Upper lobe of left lung (tissue), 6 donors: Measurements from ENCODE around the gene ASB1. TPM values are rescaled to one million over a fixed set of nuclear protein-coding genes. Genes with fewer than 3 reads are reported as not detected.

Experiments
- ATAC-seq, 2 donors: fragments of 200-7000 bp; cut with Tn5 transposase; one replicate each; pipeline ENCODE4 v1.9.1; 2022; ENCODE audit warnings: mild to moderate bottlenecking in 2 of 2, moderate library complexity in 2 of 2; ENCODE audit not compliant: low FRiP score in 2 of 2
- DNase-seq, 2 donors: peaks; one replicate each; pipeline ENCODE4 v3.0.0-alpha.2; 2019 to 2020
- H3K27ac ChIP-seq, 4 donors: fragments of 200-600 bp; sonication (generic); one replicate each; pipeline ENCODE4 v1.5.1; 2016 to 2019
- H3K27me3 ChIP-seq, 4 donors: fragments of 200-600 bp; sonication (generic); one replicate each; pipeline ENCODE4 v1.5.1; 2017 to 2019
- H3K36me3 ChIP-seq, 4 donors: fragments of 200-600 bp; sonication (generic); one replicate each; pipeline ENCODE4 v1.5.1; 2016 to 2019
- H3K4me1 ChIP-seq, 4 donors: fragments of 200-600 bp; sonication (generic); one replicate each; pipeline ENCODE4 v1.5.1; 2018 to 2019
- H3K4me3 ChIP-seq, 4 donors: fragments of 200-600 bp; sonication (generic); one replicate each; pipeline ENCODE4 v1.5.1; 2017 to 2019; ENCODE audit warnings: mild to moderate bottlenecking in 2 of 4, moderate library complexity in 1 of 4
- H3K9me3 ChIP-seq, 4 donors: fragments of 200-600 bp; sonication (generic); one replicate each; pipeline ENCODE4 v1.5.1; 2018 to 2019
- CTCF ChIP-seq, 6 experiments: fragments of 450-650 bp in 4 of 6; fragments of 200-600 bp in 2 of 6; sonication (generic) in 2 of 6; IDR thresholded peaks; one replicate each; pipeline ENCODE4 v1.5.1; 2016 to 2019; ENCODE audit warnings: antibody characterized with exemption in 6 of 6
- EP300 ChIP-seq, 4 donors: sonication (generic); formaldehyde crosslinking; IDR thresholded peaks; one replicate each; pipeline ENCODE4 v1.5.1; 2017; ENCODE audit warnings: antibody characterized with exemption in 4 of 4, control low read depth in 2 of 4
- POLR2A ChIP-seq, 4 donors: fragments of 450-650 bp; IDR thresholded peaks; one replicate each; pipeline ENCODE4 v1.5.1; 2016 to 2017; ENCODE audit warnings: antibody characterized with exemption in 4 of 4, mild to moderate bottlenecking in 2 of 4
- POLR2AphosphoS5 ChIP-seq, 2 donors: sonication (generic); formaldehyde crosslinking; IDR thresholded peaks; one replicate each; pipeline ENCODE4 v1.5.1; 2017; ENCODE audit warnings: antibody characterized with exemption in 2 of 2
- WGBS, 2 donors: methylation state at CpG; one replicate each; pipeline ENCODE4 v1.1.5; 2017 to 2018; 5-methylcytosine and 5-hydroxymethylcytosine counted together
- total RNA-seq, 6 donors: library from RNA; depleted of rRNA in 4 of 6; stranded (reverse); fragments of >200 nt in 4 of 6; gene quantifications; one replicate each; pipeline versions ENCODE4 v1.1.0 to v1.2.1, GENCODE V29; 2016 to 2021
- donor health status: DM: no; HTN: no; CAD: no; lungs with moderate emphysema.
- donor health status: DM: no; HTN: yes; CAD: no; lungs with severe emphysema.

ASB1 gene
- total RNA-seq, 6 donors from 2014 or later, result 12.7 to 29.4 (median 24.3) TPM

- ATAC-seq (peak in 1 of 2 donors; percentile 3), DNase-seq (no peak)
- WGBS, 2 donors, result 88 to 91% methylated on average over 19 to 20 of the region's 20 CpGs
- no peaks in the 10 kb centered on the region for H3K9me3 ChIP-seq
- TF ChIP-seq POLR2A (IDR thresholded peaks at IDR 0.05), result no peak
- no peak for TF ChIP-seq CTCF (IDR thresholded peaks at IDR 0.05)
- no peak for TF ChIP-seq POLR2AphosphoS5 (IDR thresholded peaks at IDR 0.05)
- no peak for TF ChIP-seq EP300 (IDR thresholded peaks at IDR 0.05)
- H3K36me3 ChIP-seq, result no peaks in the 10 kb centered on the region
- H3K27ac ChIP-seq, result no peak overlapping the region
- H3K4me3 ChIP-seq, result no peak overlapping the region
- peaks cover 0 to 8% (median 0%) of the 10 kb centered on the region in 4 donors for H3K4me1 ChIP-seq
- H3K27me3 ChIP-seq, result no peaks in the 10 kb centered on the region
Observed at GRCh38 chr2:238406221-238406997, 20.3 kb upstream of the ASB1 start.

GRCh38 chr2:238406998-238407285 lies 19.8 kb upstream of the ASB1 start:
- Histone ChIP-seq H3K4me1 (peaks cover 0 to 8% (median 0%) of the 10 kb centered on the region in 4 donors), H3K27ac (no peak overlapping the region), H3K9me3 (no peaks in the 10 kb centered on the region), H3K27me3 (no peaks in the 10 kb centered on the region), H3K36me3 (no peaks in the 10 kb centered on the region), H3K4me3 (no peak overlapping the region)
- DNase-seq (no peak), ATAC-seq (no peak)
- 87 to 88% methylated on average over 8 of the region's 8 CpGs for WGBS, 2 donors
- TF ChIP-seq POLR2AphosphoS5 (IDR thresholded peaks at IDR 0.05), result no peak
- no peak for TF ChIP-seq POLR2A (IDR thresholded peaks at IDR 0.05)
- TF ChIP-seq EP300 (IDR thresholded peaks at IDR 0.05), result no peak
- no peak for TF ChIP-seq CTCF (IDR thresholded peaks at IDR 0.05)

- DNase-seq (no peak), ATAC-seq (no peak)
- Histone ChIP-seq H3K4me1 (peaks cover 0 to 8% (median 0%) of the 10 kb centered on the region in 4 donors), H3K27me3 (no peaks in the 10 kb centered on the region), H3K9me3 (no peaks in the 10 kb centered on the region), H3K36me3 (no peaks in the 10 kb centered on the region), H3K27ac (no peak overlapping the region), H3K4me3 (no peak overlapping the region)
- 93 to 97% methylated on average over 11 of the region's 11 CpGs for WGBS, 2 donors
- TF ChIP-seq EP300 (IDR thresholded peaks at IDR 0.05) (no peak), CTCF (IDR thresholded peaks at IDR 0.05) (no peak), POLR2AphosphoS5 (IDR thresholded peaks at IDR 0.05) (no peak), POLR2A (IDR thresholded peaks at IDR 0.05) (no peak)
Observed at GRCh38 chr2:238407566-238407965, 19.2 kb upstream of the ASB1 start.

GRCh38 chr2:238408615-238409340 lies 17.9 kb upstream of the ASB1 start:
- 83 to 90% methylated on average over 9 to 17 of the region's 17 CpGs for WGBS, 2 donors
- Histone ChIP-seq H3K36me3 (no peaks in the 10 kb centered on the region), H3K27ac (no peak overlapping the region), H3K4me3 (no peak overlapping the region), H3K27me3 (no peaks in the 10 kb centered on the region), H3K4me1 (peaks cover 0 to 6% (median 0%) of the 10 kb centered on the region in 4 donors), H3K9me3 (no peaks in the 10 kb centered on the region)
- DNase-seq (no peak), ATAC-seq (no peak)
- no peak for TF ChIP-seq POLR2AphosphoS5 (IDR thresholded peaks at IDR 0.05)
- no peak for TF ChIP-seq CTCF (IDR thresholded peaks at IDR 0.05)
- TF ChIP-seq EP300 (IDR thresholded peaks at IDR 0.05), result no peak
- no peak for TF ChIP-seq POLR2A (IDR thresholded peaks at IDR 0.05)
